Fibroblast of skin of back (primary cell): ENCODE data around the gene CERS4.
"Not testable (repeated sequence)": the region's sequence is repeated elsewhere in the genome, so short reads cannot be mapped to it uniquely, and the experiment has no call there.

ENCODE experiments used
- DNase-seq: peaks from one replicate; pipeline ENCODE4 v3.0.0-alpha.2; 2013

CERS4 gene

GRCh38 chr19:8242211-8242821 lies 33.1 kb downstream of the CERS4 start:
- no peak for DNase-seq

DNA sequence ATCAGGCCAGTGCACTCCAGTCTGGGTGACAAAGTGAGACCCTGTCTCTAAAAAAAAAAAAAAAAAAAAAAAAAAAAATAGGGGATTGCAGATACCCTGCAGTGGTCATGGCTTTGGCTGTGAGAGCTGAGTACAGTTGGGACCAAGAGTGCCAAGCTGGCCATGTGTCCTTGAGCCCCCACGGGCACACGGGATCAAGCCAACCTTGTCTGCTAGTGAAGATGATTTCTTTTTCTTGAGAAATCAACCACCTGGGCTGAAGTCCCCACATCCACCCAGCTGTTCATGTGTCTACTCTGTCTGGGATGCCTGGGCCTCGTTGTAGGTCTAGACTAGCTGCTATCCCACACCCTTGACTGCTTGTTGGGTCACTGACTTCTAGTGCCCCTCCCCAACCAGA lies 34.0 kb downstream of the CERS4 start:
- no peak for DNase-seq

GRCh38 chr19:8244442-8244841 lies 35.3 kb downstream of the CERS4 start:
- no peak for DNase-seq

DNA sequence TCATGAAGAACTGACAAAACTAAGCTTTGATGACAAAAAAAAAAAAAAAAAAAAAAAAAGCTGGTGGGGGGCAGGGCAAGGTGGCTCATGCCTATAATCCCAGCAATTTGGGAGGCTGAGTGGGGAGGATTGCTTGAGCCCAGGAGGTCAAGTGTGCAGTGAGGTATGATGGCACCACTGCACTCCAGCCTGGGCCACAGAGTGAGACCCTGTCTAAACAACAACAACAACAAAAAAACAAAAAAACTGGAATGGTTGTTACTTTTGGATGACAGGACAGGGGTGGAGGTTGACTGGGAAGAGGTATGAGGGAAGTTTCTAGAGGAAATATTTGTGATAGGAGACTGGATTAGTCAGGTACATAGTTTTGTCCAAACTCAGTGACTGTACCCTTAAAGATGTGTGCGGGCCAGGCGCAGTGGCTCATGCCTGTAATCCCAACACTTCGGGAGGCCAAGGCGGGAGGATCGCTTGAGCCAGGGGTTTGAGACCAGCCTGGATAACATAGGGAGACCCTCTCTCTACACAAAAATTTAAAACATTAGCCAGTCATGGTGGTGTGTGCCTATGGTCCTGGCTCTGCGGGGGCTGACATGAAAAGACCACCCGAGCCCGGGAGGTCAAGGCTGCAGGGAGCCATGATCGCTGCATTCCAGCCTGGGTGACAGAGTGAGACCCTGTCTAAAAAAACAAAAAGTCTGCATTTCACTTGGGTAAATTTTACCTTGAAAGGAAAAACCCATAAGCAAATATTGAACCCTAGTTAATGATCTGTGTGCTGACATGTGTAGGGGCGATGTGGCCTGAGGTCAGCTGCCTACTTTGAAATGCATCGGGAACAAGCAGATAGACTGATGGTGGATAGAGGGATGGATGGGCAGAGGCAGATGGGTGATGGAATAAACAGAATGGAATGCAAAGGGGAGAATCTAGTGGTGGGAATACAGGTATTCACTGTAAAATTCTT lies 37.0 kb downstream of the CERS4 start:
- DNase-seq: no peak

GRCh38 chr19:8247129-8247890 lies 38.1 kb downstream of the CERS4 start:
- DNase-seq: not testable (repeated sequence)

DNA sequence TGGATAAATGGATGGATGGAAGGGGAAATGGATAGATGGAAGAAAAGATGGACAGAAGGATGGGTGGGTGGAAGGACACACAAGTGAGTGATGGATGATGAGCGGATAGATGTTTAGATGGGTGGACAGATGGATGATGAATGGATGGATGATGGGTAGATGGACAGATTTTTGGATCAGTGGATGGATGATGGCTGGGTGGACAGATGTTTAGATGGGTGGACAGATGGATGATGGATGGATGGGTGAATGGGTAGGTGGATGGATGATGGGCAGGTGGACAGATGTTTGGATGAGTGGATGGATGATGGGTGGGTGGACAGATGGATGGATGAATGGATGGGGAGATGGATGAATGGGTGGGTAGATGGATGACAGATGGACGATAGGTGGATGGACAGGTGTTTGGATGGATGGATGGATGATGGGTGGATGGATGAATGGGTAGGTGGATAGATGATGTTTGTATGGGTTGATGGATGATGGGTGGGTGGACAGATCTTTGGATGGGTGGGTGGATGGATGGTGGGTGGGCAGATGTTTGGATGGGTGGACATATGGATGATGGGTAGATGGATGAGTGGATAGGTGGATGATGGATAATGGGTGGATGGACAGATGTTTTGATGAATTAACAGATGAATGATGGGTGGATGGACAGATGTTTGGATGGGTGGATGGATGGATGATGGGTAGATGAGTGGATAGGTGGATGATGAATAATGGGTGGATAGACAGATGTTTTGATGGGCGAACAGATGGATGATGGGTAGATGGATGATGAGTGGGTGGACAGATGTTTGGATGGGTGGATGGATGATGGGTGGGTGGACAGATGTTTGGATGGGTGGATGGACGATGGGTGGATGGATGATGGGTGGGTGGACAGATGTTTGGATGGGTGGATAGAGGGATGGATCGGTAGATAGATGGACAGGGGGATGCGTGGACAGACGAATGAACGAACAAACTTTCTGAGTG lies 39.5 kb downstream of the CERS4 start:
- DNase-seq: no peak

DNA sequence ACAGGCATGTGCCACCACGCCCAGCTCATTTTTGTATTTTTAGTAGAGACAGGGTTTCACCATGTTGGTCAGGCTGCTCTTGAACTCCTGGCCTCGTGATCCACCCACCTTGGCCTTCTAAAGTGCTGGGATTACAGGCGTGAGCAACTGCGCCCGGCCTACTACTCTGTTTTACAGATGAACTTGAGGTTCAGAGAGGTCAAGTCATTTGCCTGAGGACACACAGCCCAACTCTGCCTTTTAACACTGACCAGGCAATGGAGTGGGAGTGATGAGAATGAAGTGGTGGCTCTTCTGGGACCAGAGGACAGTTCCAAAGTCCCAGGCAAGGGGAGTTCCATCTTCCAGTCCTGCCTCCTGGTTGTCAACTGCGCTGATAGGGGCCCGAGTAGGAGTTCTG lies 41.4 kb downstream of the CERS4 start:
- DNase-seq: no peak

- no peak for DNase-seq
Measured at GRCh38 chr19:8251025-8251472, 41.9 kb downstream of the CERS4 start.

GRCh38 chr19:8252922-8253589 lies 43.9 kb downstream of the CERS4 start:
- DNase-seq: peak; percentile 68

GRCh38 chr19:8253678-8254077 lies 44.5 kb downstream of the CERS4 start:
- no peak for DNase-seq

DNA sequence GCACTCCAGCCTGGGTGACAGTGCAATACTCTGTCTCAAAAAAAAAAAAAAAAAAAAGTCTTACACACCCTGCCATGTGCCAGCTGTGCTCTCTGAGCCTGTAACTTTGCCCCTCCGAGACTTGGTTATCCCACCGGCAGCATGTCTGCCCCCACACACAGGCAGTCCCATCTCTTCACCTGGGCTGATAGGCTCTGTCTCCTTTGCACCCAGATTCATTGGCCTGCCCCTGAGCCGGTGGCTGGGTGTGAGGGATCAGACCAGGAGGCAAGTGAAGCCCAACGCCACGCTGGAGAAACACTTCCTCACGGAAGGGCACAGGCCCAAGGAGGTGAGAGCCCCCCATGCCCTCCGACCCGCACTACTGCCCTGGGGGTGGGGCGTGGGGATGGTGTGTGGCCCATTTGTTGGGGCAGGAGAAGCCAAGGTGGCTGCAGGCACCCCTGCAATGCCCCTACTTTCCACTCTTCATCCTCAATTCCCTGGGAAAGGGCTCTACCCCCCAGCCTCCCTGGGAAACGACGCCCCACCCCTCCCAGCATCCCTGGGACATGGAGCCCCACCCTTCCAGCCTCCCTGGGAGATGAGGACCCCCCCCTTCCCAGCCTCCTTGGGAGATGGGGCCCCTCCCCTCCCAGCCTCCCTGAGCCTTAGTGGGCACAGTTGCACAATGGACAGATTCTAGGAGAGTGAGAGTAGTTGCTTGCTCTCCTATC lies 45.3 kb downstream of the CERS4 start:
- DNase-seq: no peak

GRCh38 chr19:8255426-8256125 lies 46.4 kb downstream of the CERS4 start:
- DNase-seq: no peak

DNA sequence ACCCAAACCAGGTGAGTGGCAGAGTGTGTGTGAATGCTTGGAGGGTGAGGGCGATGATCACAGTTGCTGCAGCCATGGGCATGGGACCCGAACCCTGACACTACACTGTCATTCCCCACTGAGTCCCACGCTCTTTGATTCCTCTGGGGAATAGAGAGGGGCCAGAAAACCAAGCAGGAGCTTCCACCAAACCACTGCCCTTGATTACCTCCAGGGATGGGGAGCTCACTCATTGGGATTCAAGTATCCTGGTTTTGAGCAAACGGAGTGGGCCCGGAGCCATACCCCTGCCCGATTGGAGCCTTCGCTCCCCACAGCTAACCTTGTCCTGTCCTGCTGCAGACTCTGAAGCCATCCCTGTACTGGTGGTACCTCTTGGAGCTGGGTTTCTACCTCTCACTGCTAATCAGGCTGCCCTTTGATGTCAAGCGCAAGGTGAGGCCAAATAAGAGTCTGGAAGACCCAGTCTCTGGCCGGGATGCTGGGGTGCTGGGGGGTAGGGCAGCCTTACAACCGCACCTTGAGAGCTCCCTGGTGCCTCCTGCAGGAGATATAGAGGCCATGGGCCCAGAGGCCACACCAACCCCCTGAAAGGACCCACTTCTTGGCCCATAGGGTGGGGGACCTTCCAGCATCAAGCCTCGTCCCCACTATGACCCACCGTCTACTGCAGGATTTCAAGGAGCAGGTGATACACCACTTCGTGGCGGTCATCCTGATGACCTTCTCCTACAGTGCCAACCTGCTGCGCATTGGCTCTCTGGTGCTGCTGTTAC lies 47.3 kb downstream of the CERS4 start:
- DNase-seq: no peak

DNA sequence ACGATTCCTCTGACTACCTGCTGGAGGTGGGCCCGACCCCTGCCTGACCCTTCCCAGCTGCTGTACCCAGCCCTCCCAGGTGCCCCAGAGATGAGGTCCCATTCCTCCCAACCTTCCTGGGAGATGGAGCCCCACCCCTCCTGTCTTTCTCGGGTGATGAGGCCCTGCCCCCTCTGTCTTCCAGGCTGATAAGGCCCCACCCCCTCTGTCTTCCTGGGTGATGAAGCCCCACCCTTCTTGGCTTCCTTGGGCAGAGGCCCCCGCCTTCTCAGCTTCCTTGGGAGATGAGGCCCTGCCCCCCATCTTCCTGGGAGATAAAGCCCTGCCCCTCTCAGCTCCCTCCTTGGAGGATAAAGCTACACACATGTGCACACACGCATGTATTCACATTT lies 47.9 kb downstream of the CERS4 start:
- no peak for DNase-seq

DNA sequence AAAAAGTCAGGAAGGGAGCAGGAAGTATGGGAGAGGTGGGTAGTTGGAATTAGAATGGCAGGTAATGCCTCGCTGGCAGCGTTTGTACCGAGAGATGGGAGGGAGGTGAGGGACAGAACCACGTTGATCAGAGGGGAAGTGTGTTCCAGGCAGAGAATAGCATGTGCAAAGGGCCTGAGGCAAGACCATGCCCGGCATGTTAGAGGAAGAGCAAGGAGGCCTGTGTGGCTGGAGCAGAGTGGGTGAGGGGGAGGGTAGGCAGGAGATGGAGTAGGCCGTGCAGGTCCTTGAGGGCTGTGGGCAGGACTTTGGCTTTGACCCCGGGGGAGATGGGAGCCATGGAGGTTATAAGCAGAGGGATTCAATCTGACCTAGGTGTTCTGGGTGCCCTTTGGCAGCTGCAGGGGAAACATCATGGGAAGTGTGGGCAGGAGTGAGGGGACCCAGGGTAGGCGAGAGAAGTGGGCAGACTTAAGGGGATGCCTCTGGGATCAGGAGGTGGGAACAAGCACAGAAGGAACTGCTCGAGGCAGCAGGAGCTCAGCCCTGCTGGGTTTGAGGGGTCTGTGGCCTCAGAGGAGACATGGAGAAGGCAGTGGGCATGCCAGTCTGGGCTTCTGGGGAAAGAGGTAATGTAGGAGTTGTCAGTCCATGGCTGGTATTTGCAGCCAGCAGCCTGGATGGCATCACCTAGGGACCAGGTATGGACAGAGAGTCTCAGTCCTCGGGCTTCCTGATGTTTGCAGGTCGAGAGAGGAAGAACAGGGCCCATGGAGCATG lies 50.2 kb downstream of the CERS4 start:
- DNase-seq: no peak

GRCh38 chr19:8259922-8260247 lies 50.7 kb downstream of the CERS4 start:
- no peak for DNase-seq

- no peak for DNase-seq
Measured at GRCh38 chr19:8261347-8261746, 52.2 kb downstream of the CERS4 start.

GRCh38 chr19:8261881-8262280 lies 52.7 kb downstream of the CERS4 start:
- DNase-seq: no peak

GRCh38 chr19:8262431-8262830 lies 53.3 kb downstream of the CERS4 start:
- DNase-seq: no peak
